Adipocyte (in vitro differentiated cells): Measurements from ENCODE around the gene TMEM35A.

Experiments used
- DNase-seq: peaks from one replicate; pipeline ENCODE4 v3.0.0-alpha.2; 2015; ENCODE audit warnings: low read depth
- H3K27me3 ChIP-seq: replicated peaks from 2 replicates; pipeline ENCODE4 v1.7.0; 2013; ENCODE audit warnings: mild to moderate bottlenecking, low read length, moderate library complexity; ENCODE audit not compliant: control insufficient read depth, insufficient read depth
- H3K36me3 ChIP-seq: 2 replicates; pipeline ENCODE4 v1.7.0; 2013; ENCODE audit warnings: low read length, mild to moderate bottlenecking, moderate library complexity; ENCODE audit not compliant: control insufficient read depth, insufficient read depth, severe bottlenecking
- H3K4me1 ChIP-seq: 2 replicates; pipeline ENCODE4 v1.7.0; 2013; ENCODE audit warnings: mild to moderate bottlenecking, low read length, moderate library complexity; ENCODE audit not compliant: control insufficient read depth, insufficient read depth
- H3K4me3 ChIP-seq: 2 replicates; pipeline ENCODE4 v1.7.0; 2013; ENCODE audit warnings: mild to moderate bottlenecking, low read length, moderate library complexity
- H3K9ac ChIP-seq: 2 replicates; pipeline ENCODE4 v1.7.0; 2013; ENCODE audit warnings: mild to moderate bottlenecking, low read length, moderate library complexity
- H3K9me3 ChIP-seq: 2 replicates; pipeline ENCODE4 v1.7.0; 2013; ENCODE audit warnings: mild to moderate bottlenecking, low read length, moderate library complexity; ENCODE audit not compliant: control insufficient read depth

The TMEM35A gene

DNA sequence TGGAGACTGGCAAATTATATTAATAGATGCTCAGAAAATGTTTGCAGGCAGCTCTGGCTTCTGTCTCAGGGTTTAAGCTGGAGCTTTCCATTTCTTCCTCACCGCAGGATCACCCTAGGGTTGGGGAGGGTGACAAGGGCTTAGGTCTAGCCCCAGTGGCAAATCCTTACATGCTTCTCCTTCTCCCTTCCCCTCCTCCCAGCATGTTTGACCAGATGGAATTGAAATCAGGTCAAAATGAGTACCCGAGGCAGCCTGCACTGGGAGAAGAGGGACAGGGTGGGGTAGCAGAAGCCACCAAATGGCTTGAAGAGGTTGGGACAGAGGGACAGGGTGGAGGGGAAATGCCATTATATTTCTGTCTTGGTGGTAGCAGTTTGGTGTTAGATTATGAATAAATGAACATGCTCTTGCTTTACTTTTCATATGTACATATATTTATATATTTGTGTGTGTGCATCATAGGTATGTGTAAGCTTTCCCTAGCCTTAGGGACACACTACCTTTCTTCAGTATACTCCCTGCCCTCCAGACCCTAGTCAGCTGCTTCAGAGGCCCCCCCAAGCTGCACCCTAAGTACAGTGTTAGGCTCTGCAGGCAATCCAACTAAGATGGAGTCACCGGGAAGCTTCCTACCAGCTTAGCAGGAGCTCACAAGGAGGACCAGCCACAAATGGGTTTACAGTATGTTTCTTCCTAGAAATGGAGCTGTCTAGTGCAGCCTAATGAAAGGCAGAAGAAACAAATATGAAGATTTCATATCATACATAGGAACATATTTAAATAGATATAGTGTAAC lies 1.8 kb downstream of the TMEM35A start:
- no peak for DNase-seq
- Histone ChIP-seq H3K36me3 (no peaks in the 10 kb centered on the region), H3K4me3 (no peak overlapping the region), H3K27me3 (peaks cover 12% of the 10 kb centered on the region), H3K9ac (no peak overlapping the region), H3K4me1 (no peaks in the 10 kb centered on the region), H3K9me3 (no peaks in the 10 kb centered on the region)

DNA sequence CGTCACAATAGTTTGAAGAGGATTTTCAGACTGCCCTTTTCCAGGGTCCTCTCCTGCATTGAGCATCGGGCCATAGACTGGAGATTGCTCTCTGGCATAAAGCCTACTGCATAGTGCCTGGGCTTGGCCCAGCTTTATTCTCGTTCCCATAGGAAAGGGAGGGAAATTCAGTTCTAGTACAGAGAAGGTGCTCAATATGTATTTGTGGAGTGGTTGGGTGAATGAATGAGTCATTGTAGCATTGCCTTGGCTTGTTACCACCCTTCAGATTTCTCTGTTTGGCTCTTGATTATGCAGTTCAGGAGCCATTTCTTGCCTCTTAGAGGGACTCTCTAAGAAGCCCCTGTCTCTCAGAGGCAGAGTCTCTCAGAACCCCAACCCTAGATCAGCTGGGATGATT lies 2.6 kb downstream of the TMEM35A start:
- Histone ChIP-seq H3K36me3 (no peaks in the 10 kb centered on the region), H3K27me3 (peaks cover 12% of the 10 kb centered on the region), H3K9me3 (no peaks in the 10 kb centered on the region), H3K9ac (no peak overlapping the region), H3K4me1 (no peaks in the 10 kb centered on the region), H3K4me3 (no peak overlapping the region)
- no peak for DNase-seq

DNA sequence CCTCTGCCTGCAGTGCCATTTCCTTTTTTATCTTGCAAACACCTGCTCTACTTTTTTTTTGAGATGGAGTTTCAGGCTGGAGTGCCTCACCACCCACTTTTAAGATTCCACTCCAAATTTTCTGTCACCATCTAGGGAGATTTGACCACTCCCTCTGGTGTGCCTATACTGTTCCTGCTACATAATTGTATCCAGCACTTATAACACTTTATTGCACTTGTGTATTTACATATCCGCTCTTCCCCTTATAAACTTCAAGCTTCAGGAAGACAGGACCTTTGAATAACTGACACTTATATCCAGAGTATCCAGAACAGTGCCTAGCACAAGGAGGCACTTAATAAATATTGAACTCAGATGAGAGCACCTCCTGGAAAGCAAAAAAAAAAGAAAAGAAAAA lies 13.1 kb downstream of the TMEM35A start:
- Histone ChIP-seq H3K27me3 (no peaks in the 10 kb centered on the region), H3K9me3 (no peaks in the 10 kb centered on the region)
- DNase-seq = no peak

DNA sequence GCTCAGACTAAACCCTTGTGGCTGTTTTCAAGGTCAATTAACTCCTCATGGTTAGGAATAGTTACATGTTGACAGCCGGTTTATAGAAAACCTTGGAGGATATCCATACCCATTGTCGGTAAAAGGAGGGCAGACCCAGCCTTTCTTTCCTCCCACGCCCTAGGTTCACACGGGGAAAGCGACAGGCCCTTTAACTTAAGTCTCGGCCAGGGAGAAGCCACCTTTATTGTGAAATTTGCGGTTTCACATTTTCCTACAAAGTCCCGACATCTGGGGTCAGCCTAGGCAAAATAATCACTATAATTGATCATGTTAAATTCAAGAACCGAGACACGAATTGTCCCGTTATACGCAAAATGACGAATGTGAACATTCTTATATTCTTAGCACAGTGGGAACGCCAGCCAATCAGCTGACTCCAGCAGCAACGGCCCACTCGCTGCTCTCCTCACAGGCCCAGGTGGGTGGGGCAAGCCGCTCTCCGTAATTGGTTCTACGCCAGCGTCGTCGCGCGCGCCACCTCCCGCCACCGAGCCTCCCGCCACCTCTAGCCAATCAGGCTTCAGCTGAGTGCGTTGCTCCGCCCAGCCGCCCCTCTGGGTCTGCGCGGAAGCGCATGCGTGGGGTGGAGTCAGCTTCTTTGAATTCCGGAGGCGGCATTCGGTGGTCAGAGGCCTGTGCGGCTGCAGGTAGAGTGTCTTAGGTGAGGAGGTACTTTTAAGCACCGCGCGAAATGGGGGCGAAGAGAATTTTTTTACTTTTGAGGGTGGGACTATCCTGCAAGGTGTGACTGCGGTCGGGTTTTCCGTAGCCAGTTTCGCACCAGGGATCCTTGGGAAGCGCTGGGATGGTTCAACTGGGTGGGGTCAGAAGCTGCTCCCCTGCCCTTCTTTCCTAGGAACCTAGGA lies 19.1 kb downstream of the TMEM35A start, which contains the start of gene CENPI:
TSS of gene CENPI (plus strand) at position 659 of the 908 bp plus-strand sequence. CDS start 2,867 bp downstream, outside the sequence.
- H3K9ac ChIP-seq = peak within 1 kb of the TSS; percentile 83
- H3K4me3 ChIP-seq = peak within 1 kb of the TSS; percentile 79
- peak; percentile 93 for DNase-seq
- no peaks in the 10 kb centered on the region for H3K27me3 ChIP-seq
- H3K36me3 ChIP-seq = no peaks in the 10 kb centered on the region
- no peaks in the 10 kb centered on the region for H3K9me3 ChIP-seq
- no peaks in the 10 kb centered on the region for H3K4me1 ChIP-seq

More for the DNA sequence above, 13.1 kb downstream of the TMEM35A start:
- Histone ChIP-seq H3K4me1 (no peaks in the 10 kb centered on the region), H3K4me3 (no peak overlapping the region), H3K36me3 (no peaks in the 10 kb centered on the region), H3K9ac (no peak overlapping the region)

DNA sequence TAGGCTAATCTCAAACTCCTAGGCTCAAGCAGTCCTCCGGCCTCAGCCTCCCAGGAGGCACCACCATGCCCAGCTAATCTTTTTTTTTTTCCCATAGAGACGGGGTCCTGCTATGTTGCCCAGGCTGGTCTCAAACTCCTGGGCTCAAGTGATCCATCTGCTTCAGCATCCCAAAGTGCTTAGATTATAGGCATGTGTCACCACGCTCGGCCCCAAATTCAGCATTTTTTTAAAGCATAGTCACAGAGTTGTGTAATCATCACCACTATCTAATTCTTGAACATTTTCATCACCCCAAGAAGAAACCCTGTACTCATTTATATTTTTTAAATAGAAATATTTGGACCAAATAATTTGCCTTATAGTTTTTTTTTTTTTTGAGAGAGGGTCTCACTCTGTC lies 29.6 kb downstream of the TMEM35A start:
- H3K36me3 ChIP-seq = peaks cover 6% of the 10 kb centered on the region
- peak; percentile 57 for DNase-seq
- H3K27me3 ChIP-seq = no peaks in the 10 kb centered on the region
- no peaks in the 10 kb centered on the region for H3K4me1 ChIP-seq
- no peaks in the 10 kb centered on the region for H3K9me3 ChIP-seq
- no peak overlapping the region for H3K9ac ChIP-seq
- no peak overlapping the region for H3K4me3 ChIP-seq

DNA sequence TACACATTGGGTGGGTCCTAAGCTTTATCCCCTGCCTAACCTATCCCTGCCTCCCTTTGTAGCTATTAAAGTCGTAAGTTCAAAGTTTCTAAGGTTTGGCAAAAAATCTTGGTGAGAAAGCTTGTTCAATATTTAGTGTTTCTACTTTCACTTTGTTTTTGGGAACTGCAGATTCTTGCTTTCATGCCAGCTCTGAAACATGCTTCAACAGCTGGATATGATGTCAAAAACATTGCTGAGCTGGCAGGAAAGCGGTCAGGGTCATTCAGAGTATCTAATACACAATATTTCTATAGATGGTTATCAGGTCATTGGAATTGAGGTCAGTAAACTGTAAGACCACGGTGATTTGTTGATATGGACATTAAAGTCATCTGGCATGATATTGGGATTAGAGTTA lies 39.0 kb downstream of the TMEM35A start:
- Histone ChIP-seq H3K4me1 (peaks cover 4% of the 10 kb centered on the region), H3K4me3 (peak overlapping the region; percentile 63), H3K9me3 (peaks cover 2% of the 10 kb centered on the region), H3K9ac (no peak overlapping the region), H3K27me3 (no peaks in the 10 kb centered on the region), H3K36me3 (no peaks in the 10 kb centered on the region)
- DNase-seq = peak; percentile 42

DNA sequence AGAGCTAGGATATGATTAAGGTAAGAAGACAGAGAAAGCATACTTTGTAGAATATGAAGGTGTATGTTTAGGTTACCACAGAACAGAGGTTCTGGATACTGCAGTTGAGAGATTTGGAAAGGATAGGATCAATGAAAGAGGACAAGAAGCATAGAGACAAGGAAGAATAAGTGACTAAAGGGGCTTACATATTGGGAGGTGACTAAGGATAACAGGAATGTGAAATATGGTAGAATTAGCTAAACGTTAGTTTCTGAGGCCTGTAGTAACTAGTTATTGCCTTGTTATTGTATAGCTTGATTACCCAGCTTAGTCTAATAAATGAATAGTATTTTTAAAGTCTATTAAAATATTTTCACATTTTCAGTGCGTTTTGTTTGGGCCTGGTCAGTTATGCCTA lies 57.6 kb downstream of the TMEM35A start:
- Histone ChIP-seq H3K4me3 (no peak overlapping the region), H3K4me1 (no peaks in the 10 kb centered on the region), H3K36me3 (peaks cover 3% of the 10 kb centered on the region), H3K27me3 (peaks cover 3% of the 10 kb centered on the region), H3K9ac (no peak overlapping the region), H3K9me3 (no peaks in the 10 kb centered on the region)
- DNase-seq = no peak
